Measurements from ENCODE around the gene LY9. TPM values are rescaled to one million over a fixed set of nuclear protein-coding genes. Genes with fewer than 3 reads are reported as not detected.

Gene LY9
- total and polyA plus RNA-seq, 2 of the 13 experiments (the other 11 are each of a cell fraction or from before 2014, with no cell fraction given): not detected

DNA sequence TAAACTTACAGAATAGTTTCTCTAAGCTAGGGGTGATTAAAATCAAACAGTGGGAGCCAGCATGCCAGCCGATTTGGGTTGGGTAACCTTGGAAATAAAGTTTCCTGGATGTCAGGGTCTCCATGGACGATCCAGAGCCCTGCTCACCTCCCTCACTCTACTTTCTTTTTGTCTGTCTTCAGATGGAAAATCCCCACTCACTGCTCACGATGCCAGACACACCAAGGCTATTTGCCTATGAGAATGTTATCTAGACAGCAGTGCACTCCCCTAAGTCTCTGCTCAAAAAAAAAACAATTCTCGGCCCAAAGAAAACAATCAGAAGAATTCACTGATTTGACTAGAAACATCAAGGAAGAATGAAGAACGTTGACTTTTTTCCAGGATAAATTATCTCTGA lies 43.0 kb upstream of the LY9 start (continued):
- TF ChIP-seq, protein P1, sequence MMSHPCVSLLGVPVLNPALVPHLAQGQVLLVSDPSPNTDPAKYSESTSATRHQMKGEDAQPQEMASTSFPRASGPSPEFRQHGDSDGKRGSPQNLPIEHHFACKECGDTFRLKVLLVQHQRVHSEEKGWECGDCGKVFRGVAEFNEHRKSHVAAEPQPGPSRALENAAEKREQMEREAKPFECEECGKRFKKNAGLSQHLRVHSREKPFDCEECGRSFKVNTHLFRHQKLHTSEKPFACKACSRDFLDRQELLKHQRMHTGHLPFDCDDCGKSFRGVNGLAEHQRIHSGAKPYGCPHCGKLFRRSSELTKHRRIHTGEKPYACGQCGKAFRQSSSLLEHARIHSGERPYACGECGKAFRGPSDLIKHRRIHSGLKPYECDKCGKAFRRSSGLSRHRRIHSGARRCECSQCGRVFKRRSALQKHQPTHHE (CRISPR knock-in tag; IDR thresholded peaks at IDR 0.05; ENCODE audit: borderline replicate concordance): no peak
- TF ChIP-seq DPF2 (CRISPR knock-in tag; IDR thresholded peaks at IDR 0.05; ENCODE audit: borderline replicate concordance, low read depth): no peak

DNA sequence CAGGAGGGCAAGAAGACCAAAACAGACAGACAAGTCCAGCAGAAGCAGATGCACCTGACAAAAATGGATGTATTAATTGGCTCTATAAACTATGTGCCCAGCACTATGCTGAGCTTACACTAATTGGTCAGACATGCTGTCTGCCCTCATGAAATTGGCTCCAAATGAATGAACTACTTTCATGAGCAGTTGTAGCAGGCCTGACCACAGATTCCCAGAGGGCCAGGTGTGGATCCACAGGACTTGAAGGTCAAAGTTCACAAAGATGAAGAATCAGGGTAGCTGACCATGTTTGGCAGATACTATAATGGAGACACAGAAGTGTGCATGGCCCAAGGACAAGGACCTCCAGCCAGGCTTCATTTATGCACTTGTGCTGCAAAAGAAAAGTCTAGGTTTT lies 42.4 kb upstream of the LY9 start:
- H3K4me2 ChIP-seq (ENCODE audit: low read depth, low read length): no peak overlapping the region
- H3K9me3 ChIP-seq (ENCODE audit: low read length): no peaks in the 10 kb centered on the region
- intact Hi-C loops (cut with micrococcal nuclease; ENCODE audit: unreplicated experiment): no loop called here
- no peak overlapping the region for H3K27ac ChIP-seq (ENCODE audit: extremely low read length, insufficient read depth, low read length)
- H4K20me1 ChIP-seq (ENCODE audit: insufficient read depth, low read length): no peaks in the 10 kb centered on the region
- DNase-seq (ENCODE audit: low spot score) (no peak), ATAC-seq (no peak), FAIRE-seq (no peak)
- H3K4me1 ChIP-seq (ENCODE audit: insufficient read depth, low read length): no peaks in the 10 kb centered on the region
- BruUV-seq (replicated peaks): no TSS peak
- no peaks in the 10 kb centered on the region for H3K36me3 ChIP-seq (replicated peaks in 1 of 2; ENCODE audit: control insufficient read depth in 1 of 2, insufficient read depth in 2 of 2, low read length in 2 of 2)
- no peak overlapping the region for H3K4me3 ChIP-seq (replicated peaks in 1 of 3; ENCODE audit: insufficient read depth in 1 of 3, low read depth in 2 of 3, low read length in 3 of 3)
- TF ChIP-seq JUNB (CRISPR knock-in tag; IDR thresholded peaks at IDR 0.05; ENCODE audit: borderline replicate concordance) (no peak), ZBTB1 (CRISPR knock-in tag; IDR thresholded peaks at IDR 0.05; ENCODE audit: borderline replicate concordance) (no peak), ISL2 (CRISPR knock-in tag; IDR thresholded peaks at IDR 0.05) (no peak), MAFK (conservative IDR thresholded peaks at IDR 0.05 in 1 of 2, IDR thresholded peaks at IDR 0.05 in 1 of 2; ENCODE audit: low read length in 2 of 2) (no peak), MAZ (IDR thresholded peaks at IDR 0.05; ENCODE audit: borderline replicate concordance, low read depth, low read length) (no peak), MAZ (CRISPR knock-in tag; IDR thresholded peaks at IDR 0.05; ENCODE audit: low read depth) (no peak), MATR3 (CRISPR knock-in tag; IDR thresholded peaks at IDR 0.05) (no peak), KDM5B (CRISPR knock-in tag; IDR thresholded peaks at IDR 0.05; ENCODE audit: borderline replicate concordance) (no peak), ELF3 (CRISPR knock-in tag; IDR thresholded peaks at IDR 0.05) (no peak), GLI4 (CRISPR knock-in tag; IDR thresholded peaks at IDR 0.05; ENCODE audit: borderline replicate concordance) (no peak), MTF1 (CRISPR knock-in tag; IDR thresholded peaks at IDR 0.05) (no peak), ZNF792 (CRISPR knock-in tag; IDR thresholded peaks at IDR 0.05) (no peak), ZNF180 (CRISPR knock-in tag; IDR thresholded peaks at IDR 0.05; ENCODE audit: borderline replicate concordance, low read depth) (no peak), CHD4 (IDR thresholded peaks at IDR 0.05; ENCODE audit: borderline replicate concordance, low read length) (no peak), ZNF703 (CRISPR knock-in tag; IDR thresholded peaks at IDR 0.05; ENCODE audit: borderline replicate concordance) (no peak), ZNF768 (CRISPR knock-in tag; IDR thresholded peaks at IDR 0.05) (no peak), ATF7-NPFF (CRISPR knock-in tag; IDR thresholded peaks at IDR 0.05; ENCODE audit: low read depth) (no peak), BCL6 (CRISPR knock-in tag; IDR thresholded peaks at IDR 0.05) (no peak), ZNF510 (CRISPR knock-in tag; IDR thresholded peaks at IDR 0.05; ENCODE audit: low read depth) (no peak), RXRB (CRISPR knock-in tag; IDR thresholded peaks at IDR 0.05; ENCODE audit: borderline replicate concordance) (no peak)
- TF ChIP-seq, protein P2, sequence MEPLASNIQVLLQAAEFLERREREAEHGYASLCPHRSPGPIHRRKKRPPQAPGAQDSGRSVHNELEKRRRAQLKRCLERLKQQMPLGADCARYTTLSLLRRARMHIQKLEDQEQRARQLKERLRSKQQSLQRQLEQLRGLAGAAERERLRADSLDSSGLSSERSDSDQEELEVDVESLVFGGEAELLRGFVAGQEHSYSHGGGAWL (CRISPR knock-in tag; IDR thresholded peaks at IDR 0.05): no peak
- H3K79me2 ChIP-seq (ENCODE audit: insufficient read depth, low read length): no peaks in the 10 kb centered on the region
- in situ Hi-C loops (cut with HindIII; ENCODE audit: extremely low pct_ligation_motif_present, low pct_unique_long_range_greater_than_20kb): no loop called here
- H3K27me3 ChIP-seq (ENCODE audit: control insufficient read depth in 1 of 2, insufficient read depth in 2 of 2, low read length in 2 of 2): peaks cover 2 to 4% of the 10 kb centered on the region in 2 experiments; a peak in 3 of 5 replicates
- ChIA-PET POLR2A (no interaction called here), CTCF (ENCODE audit: low intra/inter-chr PET ratio, low total read pairs) (no interaction called here)
- H2AFZ ChIP-seq (ENCODE audit: low read length): no peak overlapping the region
- H3K9ac ChIP-seq (ENCODE audit: insufficient read depth, low read depth, low read length): no peak overlapping the region

All from HepG2 (cell line).